ENCODE measurements around the gene SOCS6.
"Not testable (repeated sequence)": the region's sequence is repeated elsewhere in the genome, so short reads cannot be mapped to it uniquely, and the experiment has no call there.

Gene SOCS6

GRCh38 chr18:70288851-70289328 lies at the start of gene SOCS6:
TSS of gene SOCS6 (plus strand) at chr18:70289045. CDS start at chr18:70324669, 35,624 bp downstream.
- in situ Hi-C loops (cut with HindIII; ENCODE audit: low sequenced_read_pairs), result no loop called here

GRCh38 chr18:70243131-70243929 lies 45.5 kb upstream of the SOCS6 start:
- in situ Hi-C loops (cut with HindIII; ENCODE audit: low sequenced_read_pairs), result no loop called here

- in situ Hi-C loops (cut with HindIII; ENCODE audit: low sequenced_read_pairs), result no loop called here
These were observed 42.8 kb upstream of the SOCS6 start for GRCh38 chr18:70246061-70246466.

- in situ Hi-C loops (cut with HindIII; ENCODE audit: low sequenced_read_pairs), result no loop called here
These were observed 39.7 kb upstream of the SOCS6 start for GRCh38 chr18:70249118-70249517.

GRCh38 chr18:70249861-70250260 lies 39.0 kb upstream of the SOCS6 start:
- in situ Hi-C loops (cut with HindIII; ENCODE audit: low sequenced_read_pairs), result not testable (repeated sequence)

GRCh38 chr18:70250781-70251180 lies 38.1 kb upstream of the SOCS6 start:
- in situ Hi-C loops (cut with HindIII; ENCODE audit: low sequenced_read_pairs), result no loop called here

- in situ Hi-C loops (cut with HindIII; ENCODE audit: low sequenced_read_pairs), result no loop called here
These were observed 32.7 kb upstream of the SOCS6 start for GRCh38 chr18:70256184-70256583.

GRCh38 chr18:70256994-70257393 lies 31.9 kb upstream of the SOCS6 start:
- in situ Hi-C loops (cut with HindIII; ENCODE audit: low sequenced_read_pairs), result no loop called here

- in situ Hi-C loops (cut with HindIII; ENCODE audit: low sequenced_read_pairs), result no loop called here
These were observed 30.6 kb upstream of the SOCS6 start for GRCh38 chr18:70258243-70258642.

- in situ Hi-C loops (cut with HindIII; ENCODE audit: low sequenced_read_pairs), result no loop called here
These were observed 28.2 kb upstream of the SOCS6 start for GRCh38 chr18:70260683-70261082.

- in situ Hi-C loops (cut with HindIII; ENCODE audit: low sequenced_read_pairs), result no loop called here
These were observed 27.6 kb upstream of the SOCS6 start for GRCh38 chr18:70261141-70261788.

GRCh38 chr18:70263336-70263735 lies 25.5 kb upstream of the SOCS6 start:
- in situ Hi-C loops (cut with HindIII; ENCODE audit: low sequenced_read_pairs), result no loop called here

- in situ Hi-C loops (cut with HindIII; ENCODE audit: low sequenced_read_pairs), result no loop called here
These were observed 17.1 kb upstream of the SOCS6 start for GRCh38 chr18:70271742-70272141.

GRCh38 chr18:70273021-70273420 lies 15.8 kb upstream of the SOCS6 start:
- in situ Hi-C loops (cut with HindIII; ENCODE audit: low sequenced_read_pairs), result no loop called here

GRCh38 chr18:70276416-70277191 lies 12.2 kb upstream of the SOCS6 start:
- in situ Hi-C loops (cut with HindIII; ENCODE audit: low sequenced_read_pairs), result no loop called here

GRCh38 chr18:70279470-70279869 lies 9.4 kb upstream of the SOCS6 start:
- in situ Hi-C loops (cut with HindIII; ENCODE audit: low sequenced_read_pairs), result no loop called here

GRCh38 chr18:70280007-70280925 lies 8.6 kb upstream of the SOCS6 start:
- in situ Hi-C loops (cut with HindIII; ENCODE audit: low sequenced_read_pairs), result no loop called here

GRCh38 chr18:70284976-70285620 lies 3.7 kb upstream of the SOCS6 start:
- in situ Hi-C loops (cut with HindIII; ENCODE audit: low sequenced_read_pairs), result no loop called here

- in situ Hi-C loops (cut with HindIII; ENCODE audit: low sequenced_read_pairs), result no loop called here
These were observed 1.1 kb upstream of the SOCS6 start for GRCh38 chr18:70287731-70288130.

All from DLD1 (cell line).